Osteocyte (in vitro differentiated cells): ENCODE measurements around the gene SLC6A7. TPM values are rescaled to one million over a fixed set of nuclear protein-coding genes. Genes with fewer than 3 reads are reported as not detected.
"Not testable (repeated sequence)": the region's sequence is repeated elsewhere in the genome, so short reads cannot be mapped to it uniquely, and the experiment has no call there.

Experiments
- DNase-seq: peaks from one replicate; pipeline ENCODE4 v3.0.0; 2021; ENCODE audit warnings: mixed read lengths; ENCODE audit not compliant: unreplicated experiment; ENCODE audit errors: extremely low spot score
- H3K27ac Mint-ChIP-seq: one replicate; pipeline ENCODE4 v1.8.0; 2021; ENCODE audit warnings: mild to moderate bottlenecking, mixed read lengths; ENCODE audit not compliant: unreplicated experiment
- H3K27me3 Mint-ChIP-seq: one replicate; pipeline ENCODE4 v1.8.0; 2021; ENCODE audit warnings: mixed read lengths; ENCODE audit not compliant: unreplicated experiment
- H3K36me3 Mint-ChIP-seq: one replicate; pipeline ENCODE4 v1.8.0; 2021; ENCODE audit warnings: mixed read lengths; ENCODE audit not compliant: unreplicated experiment
- H3K4me1 Mint-ChIP-seq: one replicate; pipeline ENCODE4 v1.8.0; 2021; ENCODE audit warnings: mixed read lengths; ENCODE audit not compliant: unreplicated experiment
- H3K4me3 Mint-ChIP-seq: one replicate; pipeline ENCODE4 v1.8.0; 2021; ENCODE audit warnings: mild to moderate bottlenecking, moderate library complexity, mixed read lengths; ENCODE audit not compliant: unreplicated experiment
- H3K9me3 Mint-ChIP-seq: one replicate; pipeline ENCODE4 v1.8.0; 2021; ENCODE audit warnings: mixed read lengths; ENCODE audit not compliant: unreplicated experiment
- total RNA-seq: library from RNA; stranded (reverse); gene quantifications from 2 replicates; pipeline ENCODE4 v1.2.1, GENCODE V29; 2021
- TF ChIP-seq, protein P1 (sequence below): fragments of 200-600 bp; sonication (generic); IDR thresholded peaks from 2 replicates; pipeline ENCODE4 v1.5.0; 2021; ENCODE audit warnings: antibody characterized with exemption, mild to moderate bottlenecking, moderate library complexity

Gene SLC6A7
- total RNA-seq, 1 donor from 2014 or later, result not detected

- H3K4me3 Mint-ChIP-seq, result no peak overlapping the region
- TF ChIP-seq, protein P1, sequence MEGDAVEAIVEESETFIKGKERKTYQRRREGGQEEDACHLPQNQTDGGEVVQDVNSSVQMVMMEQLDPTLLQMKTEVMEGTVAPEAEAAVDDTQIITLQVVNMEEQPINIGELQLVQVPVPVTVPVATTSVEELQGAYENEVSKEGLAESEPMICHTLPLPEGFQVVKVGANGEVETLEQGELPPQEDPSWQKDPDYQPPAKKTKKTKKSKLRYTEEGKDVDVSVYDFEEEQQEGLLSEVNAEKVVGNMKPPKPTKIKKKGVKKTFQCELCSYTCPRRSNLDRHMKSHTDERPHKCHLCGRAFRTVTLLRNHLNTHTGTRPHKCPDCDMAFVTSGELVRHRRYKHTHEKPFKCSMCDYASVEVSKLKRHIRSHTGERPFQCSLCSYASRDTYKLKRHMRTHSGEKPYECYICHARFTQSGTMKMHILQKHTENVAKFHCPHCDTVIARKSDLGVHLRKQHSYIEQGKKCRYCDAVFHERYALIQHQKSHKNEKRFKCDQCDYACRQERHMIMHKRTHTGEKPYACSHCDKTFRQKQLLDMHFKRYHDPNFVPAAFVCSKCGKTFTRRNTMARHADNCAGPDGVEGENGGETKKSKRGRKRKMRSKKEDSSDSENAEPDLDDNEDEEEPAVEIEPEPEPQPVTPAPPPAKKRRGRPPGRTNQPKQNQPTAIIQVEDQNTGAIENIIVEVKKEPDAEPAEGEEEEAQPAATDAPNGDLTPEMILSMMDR, result no peak
- peaks cover 8% of the 10 kb centered on the region for H3K4me1 Mint-ChIP-seq
- no peaks in the 10 kb centered on the region for H3K36me3 Mint-ChIP-seq
- no peaks in the 10 kb centered on the region for H3K9me3 Mint-ChIP-seq
- no peak for DNase-seq
- H3K27me3 Mint-ChIP-seq, result no peaks in the 10 kb centered on the region
- H3K27ac Mint-ChIP-seq, result no peak overlapping the region
These were observed 39.7 kb downstream of the SLC6A7 start for GRCh38 chr5:150229571-150229970.

- DNase-seq, result no peak
- Mint-ChIP-seq H3K9me3 (no peaks in the 10 kb centered on the region), H3K4me1 (peaks cover 12% of the 10 kb centered on the region), H3K36me3 (no peaks in the 10 kb centered on the region), H3K27me3 (no peaks in the 10 kb centered on the region), H3K27ac (no peak overlapping the region), H3K4me3 (no peak overlapping the region)
- TF ChIP-seq, protein P1, result no peak
These were observed 41.0 kb downstream of the SLC6A7 start for GRCh38 chr5:150230842-150231241.

DNA sequence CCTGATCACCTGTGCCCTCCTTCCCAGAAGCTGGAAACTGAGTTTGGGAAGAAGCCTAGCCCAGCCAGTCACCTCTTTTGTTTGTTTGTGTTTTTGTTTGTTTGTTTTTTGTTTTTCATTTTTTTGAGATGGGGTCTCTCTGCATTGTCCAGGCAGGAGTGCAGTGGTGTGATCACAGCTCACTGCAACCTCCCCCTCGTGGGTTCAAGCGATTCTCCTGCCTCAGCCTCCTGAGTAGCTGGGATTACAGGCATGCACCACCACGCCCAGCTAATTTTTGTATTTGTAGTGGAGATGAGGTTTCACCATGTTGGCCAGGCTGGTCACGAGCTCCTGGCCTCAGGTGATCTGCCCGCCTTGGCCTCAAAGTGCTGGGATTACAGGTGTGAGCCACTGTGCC is 43.8 kb downstream of the SLC6A7 start:
- not testable (repeated sequence) for H3K27me3 Mint-ChIP-seq, H3K4me1 Mint-ChIP-seq, H3K4me3 Mint-ChIP-seq, H3K9me3 Mint-ChIP-seq, DNase-seq, H3K36me3 Mint-ChIP-seq, H3K27ac Mint-ChIP-seq

- Mint-ChIP-seq H3K9me3 (no peaks in the 10 kb centered on the region), H3K4me1 (peaks cover 4% of the 10 kb centered on the region), H3K27me3 (no peaks in the 10 kb centered on the region), H3K27ac (no peak overlapping the region), H3K36me3 (no peaks in the 10 kb centered on the region), H3K4me3 (no peak overlapping the region)
- no peak for DNase-seq
- TF ChIP-seq, protein P1, result no peak
These were observed 45.0 kb downstream of the SLC6A7 start for GRCh38 chr5:150234576-150235499.

DNA sequence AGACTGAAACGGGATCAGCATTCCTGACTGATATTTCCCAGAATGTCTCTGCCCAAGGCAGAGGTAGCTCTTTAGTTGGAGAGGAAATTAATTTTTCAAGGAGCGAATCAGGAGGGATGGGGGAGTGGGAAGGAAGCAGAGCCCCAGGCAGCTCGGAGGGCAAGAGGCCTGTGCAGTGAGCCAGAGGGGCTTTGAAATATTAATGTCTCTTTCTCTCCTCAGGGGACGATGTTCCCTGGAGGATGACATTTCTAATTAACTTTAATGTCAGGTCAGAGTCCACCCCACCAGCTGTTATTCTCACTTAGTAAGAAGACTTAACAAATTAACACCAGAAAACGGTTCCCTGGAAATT is 45.6 kb downstream of the SLC6A7 start:
- Mint-ChIP-seq H3K4me3 (no peak overlapping the region), H3K27me3 (no peaks in the 10 kb centered on the region), H3K27ac (no peak overlapping the region), H3K36me3 (no peaks in the 10 kb centered on the region), H3K9me3 (no peaks in the 10 kb centered on the region), H3K4me1 (peaks cover 4% of the 10 kb centered on the region)
- DNase-seq, result no peak
- TF ChIP-seq, protein P1, result no peak
